ENCODE results near the gene B4GALT5.

B4GALT5 gene

DNA sequence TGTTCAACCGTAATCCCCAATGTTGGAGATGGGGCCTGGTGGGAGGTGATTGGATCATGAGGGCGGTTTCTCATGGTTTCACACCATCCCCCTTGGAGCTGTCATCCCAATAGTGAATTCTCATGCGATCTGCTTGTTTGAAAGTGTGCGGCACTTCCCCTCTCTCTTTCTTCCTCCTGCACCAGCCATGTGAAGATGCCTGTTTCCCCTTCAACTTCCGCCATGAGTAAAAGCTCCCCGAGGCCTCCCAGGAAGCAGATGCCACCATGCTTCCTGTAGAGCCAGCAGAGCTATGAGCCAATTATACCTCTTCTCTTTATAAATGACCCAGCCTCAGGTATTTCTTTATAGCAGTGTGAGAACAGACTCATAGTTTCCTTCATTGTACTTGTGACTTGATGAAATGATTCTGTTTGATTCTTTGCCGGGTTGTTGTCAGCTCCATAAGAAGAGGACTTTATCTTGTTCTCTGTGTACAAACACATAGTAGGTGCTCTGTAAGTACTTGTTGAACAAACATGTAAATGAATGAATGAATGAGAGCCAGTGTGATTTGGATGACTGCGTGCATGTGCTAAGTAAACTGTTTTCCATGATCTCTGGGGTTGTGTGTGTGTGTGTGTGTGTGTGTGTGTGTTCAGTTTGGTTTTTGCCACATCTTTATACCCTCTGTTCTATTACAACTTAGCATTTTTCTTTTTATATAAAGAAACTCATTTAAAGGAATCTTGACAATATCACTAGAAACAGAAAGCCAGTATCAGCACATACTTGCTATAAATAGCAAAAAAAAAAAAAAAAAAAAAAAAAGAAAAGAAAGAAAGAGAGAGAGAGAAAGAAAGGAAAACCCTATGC is 123.3 kb downstream of the B4GALT5 start:
- no peak for TF ChIP-seq POLR2A (IDR thresholded peaks at IDR 0.05; ENCODE audit: low read length)
- TF ChIP-seq GATA1 (IDR thresholded peaks at IDR 0.05; ENCODE audit: low read depth, low read length), result no peak
- DNase-seq, result no peak

DNA sequence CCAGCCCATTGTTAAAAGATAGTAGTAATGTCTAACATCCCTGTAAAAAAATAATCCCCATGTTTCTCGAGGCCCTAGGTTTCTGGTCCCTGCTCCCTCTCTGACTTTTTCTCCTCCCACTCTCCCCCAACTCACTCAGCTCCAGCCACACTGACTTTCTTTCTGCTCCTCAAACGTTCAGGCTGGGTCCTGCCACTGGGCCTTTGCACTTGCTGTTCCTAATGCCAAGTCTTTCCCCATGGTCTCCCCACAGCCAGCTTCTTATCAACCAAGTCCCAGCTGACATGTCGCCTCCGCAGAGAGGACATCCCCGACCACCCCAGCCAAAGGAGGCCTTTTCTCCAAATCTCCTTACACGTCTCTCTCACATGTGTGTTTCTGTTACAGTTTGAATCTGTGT is 123.9 kb downstream of the B4GALT5 start:
- TF ChIP-seq POLR2A (IDR thresholded peaks at IDR 0.05; ENCODE audit: low read length) (no peak), GATA1 (IDR thresholded peaks at IDR 0.05; ENCODE audit: low read depth, low read length) (no peak)
- DNase-seq, result no peak

GRCh38 chr20:49587111-49587570 is 126.5 kb downstream of the B4GALT5 start:
- TF ChIP-seq GATA1 (IDR thresholded peaks at IDR 0.05; ENCODE audit: low read depth, low read length), result no peak
- TF ChIP-seq POLR2A (IDR thresholded peaks at IDR 0.05; ENCODE audit: low read length), result no peak
- DNase-seq, result no peak

DNA sequence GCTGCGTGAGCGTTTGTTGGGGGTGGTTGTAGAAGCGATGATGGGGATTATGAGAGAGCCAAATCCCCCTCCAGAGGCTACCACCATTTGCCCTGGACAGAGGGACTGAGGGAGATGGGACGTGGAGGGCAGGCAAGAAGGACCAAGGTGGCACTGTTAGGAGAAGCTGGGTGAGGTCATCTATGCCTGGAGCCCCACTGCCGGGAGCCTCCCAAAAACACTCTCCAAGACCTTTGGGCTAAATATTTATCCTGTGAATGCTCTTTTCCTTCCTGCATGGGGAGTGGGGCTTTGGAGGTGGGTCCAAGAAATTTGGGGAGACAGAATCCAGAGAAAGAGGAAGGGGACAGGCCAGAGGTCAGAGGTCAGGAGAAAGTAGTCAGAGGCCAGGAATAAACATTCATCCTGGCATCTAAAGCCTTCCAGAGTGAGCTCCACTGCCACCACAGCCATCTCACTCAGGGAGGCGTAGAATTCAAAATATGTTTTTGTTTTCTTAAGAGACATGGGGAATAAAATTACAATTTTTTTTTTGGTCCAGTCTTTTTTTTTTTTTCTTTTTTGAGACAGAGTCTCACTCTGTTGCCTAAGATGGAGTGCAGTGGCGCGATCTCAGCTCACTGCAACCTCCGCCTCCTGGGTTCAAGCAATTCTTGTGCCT is 128.0 kb downstream of the B4GALT5 start:
- no peak for DNase-seq
- TF ChIP-seq POLR2A (IDR thresholded peaks at IDR 0.05; ENCODE audit: low read length) (no peak), GATA1 (IDR thresholded peaks at IDR 0.05; ENCODE audit: low read depth, low read length) (no peak)

DNA sequence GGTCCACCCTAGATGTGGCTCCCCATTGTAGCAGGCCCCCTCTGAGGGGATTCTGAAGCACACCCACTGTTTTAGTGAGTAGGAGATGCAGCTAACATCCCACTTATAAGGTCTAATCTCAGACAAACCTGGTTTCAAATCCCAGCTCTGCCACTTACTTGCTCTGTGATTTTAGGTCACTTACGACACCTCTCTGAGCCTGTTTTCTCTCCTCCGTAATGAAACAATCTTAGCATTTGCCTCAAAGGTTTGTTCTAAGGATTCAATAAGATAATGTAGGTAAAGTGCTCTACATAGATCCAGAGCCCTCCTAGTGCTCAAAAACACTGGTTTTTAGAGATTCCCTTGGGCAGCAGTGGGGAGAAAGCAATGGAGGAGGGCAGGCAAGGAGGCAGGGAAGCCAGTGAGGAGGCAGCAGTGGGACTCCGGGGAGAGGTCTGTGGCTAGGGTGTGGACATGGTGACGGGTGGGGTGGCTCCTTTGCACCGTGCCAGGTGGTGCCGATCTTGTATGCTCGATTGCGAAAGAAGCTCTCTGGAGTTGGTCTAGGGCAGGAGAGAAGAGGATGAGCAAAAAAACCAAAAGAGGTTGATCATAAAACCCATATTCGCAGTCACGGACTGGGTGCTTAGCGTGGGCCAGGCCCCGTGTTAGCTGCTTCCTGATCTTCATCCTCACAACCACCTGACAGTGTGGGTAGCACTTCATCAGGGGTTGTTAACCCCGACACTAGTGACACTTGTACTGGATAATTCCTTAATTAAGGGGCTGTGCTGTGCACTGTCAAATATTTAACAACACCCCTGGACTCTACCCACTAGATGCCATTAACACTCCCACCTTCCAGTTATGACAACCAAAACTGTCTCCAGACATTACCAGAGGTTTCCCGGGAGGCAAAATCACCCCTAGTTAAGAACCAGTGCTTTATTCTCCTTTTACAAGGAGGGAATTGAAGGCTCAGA is 129.0 kb downstream of the B4GALT5 start:
- no peak for TF ChIP-seq GATA1 (IDR thresholded peaks at IDR 0.05; ENCODE audit: low read depth, low read length)
- no peak for TF ChIP-seq POLR2A (IDR thresholded peaks at IDR 0.05; ENCODE audit: low read length)
- DNase-seq, result no peak

- TF ChIP-seq GATA1 (IDR thresholded peaks at IDR 0.05; ENCODE audit: low read depth, low read length) (no peak), POLR2A (IDR thresholded peaks at IDR 0.05; ENCODE audit: low read length) (no peak)
- DNase-seq, result peak; percentile 16 to 36
Observed at GRCh38 chr20:49583669-49584417, 129.8 kb downstream of the B4GALT5 start.

DNA sequence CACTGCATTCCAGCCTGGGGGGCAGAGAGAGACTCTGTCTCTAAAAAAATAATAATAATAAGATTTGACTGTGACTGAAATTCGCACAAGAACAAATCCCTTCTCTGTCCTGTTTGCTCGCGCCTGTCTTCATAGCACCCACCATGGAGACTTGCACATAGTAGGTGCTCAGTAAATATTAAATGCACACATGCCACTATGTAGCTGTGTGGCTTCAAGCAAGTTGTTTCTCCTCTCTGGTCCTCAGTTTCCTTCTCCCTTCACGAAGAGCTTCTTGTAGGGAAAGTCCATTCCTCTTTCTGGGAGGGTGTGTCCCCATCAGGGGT is 130.4 kb downstream of the B4GALT5 start:
- no peak for DNase-seq
- TF ChIP-seq GATA1 (IDR thresholded peaks at IDR 0.05; ENCODE audit: low read depth, low read length) (no peak), POLR2A (IDR thresholded peaks at IDR 0.05; ENCODE audit: low read length) (no peak)

Measured in erythroblast (primary cell).